Pons (tissue), 1 donor: ENCODE data around the gene GFAP.

Experiments
- DNase-seq: peaks from one replicate; pipeline ENCODE4 v3.0.0-alpha.2; 2016; ENCODE audit warnings: low spot score

GFAP gene

DNA sequence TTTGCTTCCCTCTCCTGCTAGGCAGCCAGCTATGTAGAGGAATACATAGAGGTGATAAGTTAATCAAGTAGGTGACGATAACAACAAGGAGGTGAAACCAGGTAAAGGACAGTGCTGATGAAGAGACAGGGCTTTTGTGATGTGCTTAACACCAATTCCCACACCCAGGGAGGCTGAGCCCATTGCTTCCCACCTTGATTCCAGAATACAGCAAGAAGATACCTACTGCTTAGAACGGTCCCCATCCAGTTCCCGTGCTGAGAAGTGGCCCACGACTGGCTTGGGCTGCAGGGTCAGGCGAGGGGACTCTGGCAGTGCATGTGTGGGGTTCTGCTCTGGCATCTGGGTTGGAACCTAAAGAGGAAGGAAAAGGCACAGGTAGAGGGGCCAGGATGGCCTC, 16.1 kb upstream of the GFAP start:
- no peak for DNase-seq

DNA sequence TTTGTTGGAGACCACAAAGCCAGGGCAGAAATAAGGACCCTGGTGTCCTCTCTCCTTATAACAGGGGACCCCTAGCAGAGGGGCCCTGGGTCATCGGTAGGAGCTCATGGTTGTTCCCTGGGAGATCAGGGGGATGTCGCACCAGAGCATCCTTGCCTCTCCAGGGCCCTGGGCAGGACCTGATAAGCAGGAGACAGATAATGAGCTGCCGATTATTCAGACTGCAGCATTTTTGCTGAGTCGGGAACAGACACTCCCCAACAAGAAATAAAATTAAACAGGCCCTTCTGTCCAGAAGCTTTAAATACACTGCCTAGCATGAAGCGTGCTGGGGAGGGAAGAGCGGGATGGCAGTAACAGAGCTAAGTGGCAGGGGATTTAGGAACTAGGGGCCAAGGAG, 15.4 kb upstream of the GFAP start:
- no peak for DNase-seq

- DNase-seq = no peak
These were observed 13.8 kb upstream of the GFAP start for GRCh38 chr17:44928950-44929720.

GRCh38 chr17:44928136-44928535, 12.8 kb upstream of the GFAP start:
- no peak for DNase-seq

DNA sequence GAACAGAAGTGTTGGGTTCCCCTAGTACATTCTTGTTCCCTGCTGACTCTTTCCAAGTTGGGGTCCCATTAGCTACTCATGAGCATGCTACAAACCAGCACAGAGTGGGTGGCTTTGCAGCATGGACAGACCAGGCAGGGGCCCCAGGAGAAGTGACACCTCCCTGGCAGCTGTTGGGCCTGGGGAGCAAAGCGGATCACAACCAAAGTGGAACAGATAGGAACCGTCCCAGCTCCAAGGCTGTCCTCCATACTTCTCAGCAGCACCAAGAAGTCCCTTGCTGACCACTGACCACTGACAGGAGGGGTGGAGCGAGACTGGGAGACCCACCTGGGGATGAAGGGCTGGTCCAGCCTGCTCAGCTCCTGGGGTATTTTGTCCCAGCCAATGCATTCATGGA, 12.4 kb upstream of the GFAP start:
- DNase-seq = no peak

DNA sequence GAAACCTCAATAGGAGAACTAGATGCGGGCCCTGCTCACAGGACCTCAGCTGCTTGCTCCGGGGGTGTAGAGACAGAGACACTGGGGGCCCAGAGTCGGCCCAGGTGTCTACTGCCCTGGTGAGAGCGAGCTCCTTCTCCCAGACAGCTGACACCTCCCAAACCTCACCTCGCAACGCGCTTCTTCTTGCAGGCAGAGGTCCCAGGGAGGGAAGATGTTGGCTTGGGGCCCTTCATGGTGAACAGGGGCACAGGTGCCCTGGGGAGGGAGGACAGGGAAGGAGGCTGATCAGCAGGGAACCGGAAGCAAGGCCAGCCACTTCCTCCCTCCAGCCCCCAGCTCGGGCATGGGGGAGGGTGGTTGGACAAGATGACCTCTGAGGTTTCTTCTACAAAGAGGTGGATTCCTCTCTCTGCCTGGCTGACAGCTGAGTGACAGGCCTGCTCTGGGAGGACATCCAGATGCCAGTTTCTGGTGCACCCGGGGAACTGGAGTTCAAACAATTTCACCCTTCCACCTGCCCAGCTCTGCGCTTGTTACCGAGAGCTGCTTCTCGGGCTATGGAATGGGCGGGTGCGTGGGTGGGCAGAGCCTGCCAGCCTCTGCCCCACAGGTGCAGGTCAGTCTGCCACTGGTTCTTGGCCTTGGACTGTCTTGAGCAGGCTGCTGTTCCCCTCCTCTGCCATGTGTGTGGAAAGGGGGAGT, 11.7 kb upstream of the GFAP start:
- no peak for DNase-seq

GRCh38 chr17:44925731-44926697, 10.7 kb upstream of the GFAP start:
- no peak for DNase-seq

DNA sequence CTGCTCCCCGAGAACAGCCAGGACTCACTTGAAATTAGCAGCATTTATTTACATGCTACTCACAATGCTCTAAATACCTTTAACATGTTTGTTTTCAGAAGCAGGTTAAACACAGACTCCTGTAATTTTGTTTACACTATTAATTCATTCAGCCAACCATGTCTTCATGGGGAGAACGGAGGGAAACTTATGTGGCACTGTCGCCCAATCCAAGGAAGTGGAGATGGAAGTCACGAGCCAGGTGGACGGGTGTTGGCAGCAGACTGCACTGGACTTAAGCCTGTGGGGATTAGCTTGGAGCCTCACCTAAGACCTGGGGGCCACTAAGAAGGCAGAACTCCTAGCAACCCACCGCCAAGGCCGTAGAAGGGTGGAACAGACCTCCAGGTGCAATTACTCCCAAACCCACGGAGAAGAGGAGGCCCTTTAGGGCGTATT, 8.8 kb upstream of the GFAP start:
- DNase-seq = no peak

DNA sequence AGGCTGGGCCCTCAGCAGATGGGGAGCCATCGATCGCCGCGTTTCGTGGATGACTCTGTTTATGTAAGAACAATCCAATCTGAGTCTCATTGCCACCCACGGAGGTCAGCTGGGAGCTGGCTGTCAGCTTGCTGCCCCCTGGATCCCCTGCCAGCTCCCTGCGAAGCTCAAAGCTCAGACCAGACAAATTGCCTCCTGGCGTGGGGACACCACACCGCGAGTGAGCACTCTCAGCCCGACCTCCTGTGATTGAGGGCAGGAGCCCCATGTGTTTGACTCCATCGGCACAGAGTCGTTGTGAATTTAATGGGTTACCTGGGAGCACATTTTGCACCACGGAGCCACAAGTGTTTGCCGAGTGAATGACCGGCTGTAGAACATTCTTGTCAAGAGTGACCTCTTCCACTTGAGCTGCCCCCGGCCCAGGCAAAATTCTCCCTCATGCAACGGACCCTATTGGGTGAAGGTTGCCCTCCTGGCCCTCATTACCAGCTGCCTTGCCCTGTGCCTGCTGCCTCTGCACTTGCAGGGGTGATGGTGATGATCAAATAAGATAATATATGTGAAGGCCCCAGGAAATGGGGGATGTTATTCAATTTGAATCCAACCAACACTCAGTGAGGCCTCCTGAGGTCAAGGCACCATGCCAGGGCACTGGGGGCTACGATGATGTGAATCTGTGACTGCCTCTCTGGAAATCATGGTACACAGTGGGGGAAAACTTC, 7.6 kb upstream of the GFAP start:
- no peak for DNase-seq

GRCh38 chr17:44922136-44922535, 6.8 kb upstream of the GFAP start:
- DNase-seq = no peak

GRCh38 chr17:44921122-44921882, 6.0 kb upstream of the GFAP start:
- no peak for DNase-seq

DNA sequence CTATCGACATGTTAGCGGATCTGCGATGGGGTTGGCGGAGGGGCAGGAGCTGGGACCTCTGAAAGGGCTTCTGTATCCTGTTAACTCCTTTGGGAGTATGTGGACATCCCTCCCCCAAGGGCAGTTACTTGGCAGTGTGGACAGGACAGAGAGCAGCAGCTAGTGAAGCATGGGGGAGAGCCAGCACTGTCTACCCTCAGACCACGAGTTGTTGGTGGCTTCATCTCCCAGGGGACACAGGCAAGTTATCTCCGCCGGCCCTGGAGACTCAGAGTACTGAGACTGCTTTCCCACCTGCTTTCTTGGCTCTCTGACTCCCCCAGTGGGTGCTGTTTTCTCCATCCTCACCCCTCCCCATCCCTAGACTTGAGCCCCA, 5.3 kb upstream of the GFAP start:
- no peak for DNase-seq

GRCh38 chr17:44919885-44920564, 4.7 kb upstream of the GFAP start:
- peak; percentile 84 for DNase-seq

- DNase-seq = peak; percentile 2
These were observed 4.1 kb upstream of the GFAP start for GRCh38 chr17:44919411-44919810.

GRCh38 chr17:44918006-44918405, 2.7 kb upstream of the GFAP start:
- DNase-seq = no peak

- no peak for DNase-seq
These were observed 2.2 kb upstream of the GFAP start for GRCh38 chr17:44917456-44917855.

DNA sequence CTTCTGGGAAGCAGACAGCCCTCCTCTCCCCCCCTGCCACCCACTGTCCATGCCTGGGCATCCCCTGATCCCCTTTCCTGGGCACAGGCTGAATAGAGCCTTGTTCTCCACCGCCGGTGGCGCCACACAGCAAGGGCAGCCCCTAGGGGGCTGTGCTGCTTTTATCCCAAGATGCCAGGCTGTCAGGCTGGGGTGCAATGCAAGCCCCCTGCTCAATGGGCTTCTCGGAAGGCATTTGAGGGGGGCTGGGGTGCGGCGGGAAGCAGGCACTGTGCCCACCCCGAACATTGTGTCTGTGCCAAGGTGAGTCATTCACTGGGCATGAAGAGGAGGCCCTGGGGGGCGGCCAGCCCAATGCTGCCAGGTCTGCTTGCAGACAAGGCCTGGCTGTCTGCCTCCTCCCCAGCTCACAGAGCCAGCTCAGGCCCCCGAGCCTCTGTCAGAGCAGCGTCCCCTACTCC, 1.5 kb upstream of the GFAP start:
- peak; percentile 69 for DNase-seq

DNA sequence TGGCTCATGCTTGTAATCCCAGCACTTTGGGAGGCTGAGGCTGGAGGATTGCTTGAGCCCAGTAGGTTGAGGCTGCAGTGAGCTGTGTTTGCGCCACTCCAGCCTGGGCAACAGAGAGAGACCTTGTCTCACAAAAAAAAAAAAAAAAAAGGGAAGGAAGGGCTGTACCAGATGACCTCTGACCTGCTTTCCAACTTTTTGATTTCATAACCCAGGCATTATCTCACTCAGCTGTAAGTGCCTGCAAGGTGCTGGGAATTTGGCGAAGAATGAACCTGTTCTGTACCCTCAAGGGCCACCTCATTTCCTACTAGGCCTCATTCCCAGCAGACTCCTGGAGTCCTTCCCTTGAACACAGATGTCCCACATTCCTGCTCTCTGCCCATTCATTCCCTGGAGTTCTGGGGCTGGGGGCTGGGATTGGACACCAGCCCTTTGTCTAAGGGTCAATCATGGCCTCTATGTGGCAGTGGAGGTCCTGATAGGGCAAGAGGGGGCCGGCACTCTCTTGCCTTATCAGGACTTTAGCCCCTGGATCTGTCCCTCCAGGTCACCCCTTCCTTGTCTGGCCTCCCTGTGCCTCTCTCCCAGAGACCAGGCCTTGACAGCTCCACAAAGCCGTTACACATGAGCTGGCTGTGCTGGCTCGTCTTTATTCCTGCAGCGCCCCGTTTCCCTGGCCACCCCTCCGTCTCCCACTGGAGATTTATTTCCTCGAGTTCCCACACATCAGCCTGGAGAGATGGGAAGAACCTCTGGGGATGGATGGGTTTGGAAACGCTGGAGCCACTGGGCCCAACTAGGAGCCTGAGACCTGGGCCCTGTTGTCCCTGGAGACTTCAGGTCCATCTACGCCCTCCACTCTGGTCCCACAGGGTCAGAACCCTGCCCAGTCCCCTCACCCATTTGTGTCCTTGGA, 821 bp upstream of the GFAP start:
- DNase-seq = peak; percentile 29

DNA sequence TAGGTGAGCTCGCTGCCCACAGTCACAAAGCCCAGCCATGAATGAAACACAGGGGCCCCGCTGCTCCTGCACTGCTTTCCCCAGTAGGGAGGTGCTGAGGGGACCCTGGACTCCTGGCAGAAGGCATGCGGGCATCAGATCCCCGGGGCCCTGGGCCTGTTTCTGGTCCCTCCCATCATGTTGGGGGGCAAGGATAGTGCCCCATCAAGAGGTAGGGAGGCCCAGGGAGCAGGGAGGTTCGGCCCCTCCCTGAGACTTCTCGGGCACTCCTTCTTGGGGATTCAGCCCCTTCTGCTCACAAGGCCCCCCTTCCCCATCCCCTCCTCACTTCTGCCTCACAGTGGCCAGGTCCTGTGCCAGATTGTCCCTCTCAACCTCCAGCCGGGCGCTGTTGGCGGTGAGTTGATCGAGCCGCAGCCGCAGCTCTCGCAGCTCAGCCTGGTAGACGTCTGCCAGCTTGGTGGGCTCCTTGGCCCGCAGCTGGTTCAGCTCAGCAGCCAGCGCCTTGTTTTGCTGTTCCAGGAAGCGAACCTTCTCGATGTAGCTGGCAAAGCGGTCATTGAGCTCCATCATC, 515 bp downstream of the GFAP start:
- no peak for DNase-seq
